Measurements from ENCODE around the gene SARNP. TPM values are rescaled to one million over a fixed set of nuclear protein-coding genes. Genes with fewer than 3 reads are reported as not detected.

Gene SARNP
- total and polyA plus RNA-seq, 9 of the 15 experiments (the other 6 are each of a cell fraction or from before 2014, with no cell fraction given): 70.1 to 400 (median 198) TPM

GRCh38 chr12:55727643-55728185 is 89.8 kb downstream of the SARNP start (continued):
- TF ChIP-seq ZNF175 (CRISPR knock-in tag; IDR thresholded peaks at IDR 0.05; ENCODE audit: low read depth) (no peak), SMARCA4 (IDR thresholded peaks at IDR 0.05) (peak; percentile 69), MYNN (IDR thresholded peaks at IDR 0.05) (no peak), MYNN (CRISPR knock-in tag; IDR thresholded peaks at IDR 0.05) (no peak), DACH1 (IDR thresholded peaks at IDR 0.05; ENCODE audit: partially characterized antibody) (peak; percentile 61), HBP1 (CRISPR knock-in tag; IDR thresholded peaks at IDR 0.05) (peak; percentile 63; the same call in 1 of the 2 replicates), ARID1B (IDR thresholded peaks at IDR 0.05) (peak; percentile 67), XRCC3 (IDR thresholded peaks at IDR 0.05) (no peak), ATF7 (IDR thresholded peaks at IDR 0.05) (peak; percentile 48), KDM5B (IDR thresholded peaks at IDR 0.05; ENCODE audit: insufficient replicate concordance, low read depth, low read length) (peak; percentile 64), RBM17 (IDR thresholded peaks at IDR 0.05; ENCODE audit: borderline replicate concordance, low read depth, low read length) (no peak), ZNF277 (CRISPR knock-in tag; IDR thresholded peaks at IDR 0.05; ENCODE audit: borderline replicate concordance) (no peak), NRF1 (conservative IDR thresholded peaks at IDR 0.05 in 1 of 2, IDR thresholded peaks at IDR 0.05 in 1 of 2) (peak; percentile 62 to 66), MBD1 (CRISPR knock-in tag; IDR thresholded peaks at IDR 0.05) (no peak), TBL1XR1 (IDR thresholded peaks at IDR 0.05; ENCODE audit: low read length in 2 of 2) (peak in 1 of 2 experiments; percentile 42; a peak in 1 of 4 replicates), THRB (CRISPR knock-in tag; conservative IDR thresholded peaks at IDR 0.05) (0 out of 2 replicates have a peak, but pooled peaks have one; percentile 65), ELF1 (tag; IDR thresholded peaks at IDR 0.05) (peak; percentile 71)

All from K562 (cell line).